Stomach smooth muscle (tissue), 2 donors: Measurements from ENCODE around the gene ZNF827.

Source experiments
- H3K27ac ChIP-seq: one replicate; pipeline ENCODE4 v1.7.0; 2013; ENCODE audit warnings: mild to moderate bottlenecking, low read length, inconsistent platforms
- H3K27me3 ChIP-seq, 2 donors: one replicate each; pipeline ENCODE4 v1.7.0; 2013; ENCODE audit warnings: low read length in 2 of 2; ENCODE audit not compliant: insufficient read depth in 2 of 2, control insufficient read depth in 1 of 2
- H3K36me3 ChIP-seq, 2 donors: one replicate each; pipeline ENCODE4 v1.7.0; 2013; ENCODE audit warnings: low read length in 2 of 2; ENCODE audit not compliant: control insufficient read depth in 2 of 2, insufficient read depth in 2 of 2
- H3K4me1 ChIP-seq: one replicate; pipeline ENCODE4 v1.7.0; 2013; ENCODE audit warnings: low read length; ENCODE audit not compliant: control insufficient read depth, insufficient read depth
- H3K4me3 ChIP-seq, 2 donors: one replicate each; pipeline ENCODE4 v1.7.0; 2013; ENCODE audit warnings: low read length in 2 of 2
- H3K9ac ChIP-seq, 2 donors: one replicate each; pipeline ENCODE4 v1.7.0; 2013; ENCODE audit warnings: low read length in 2 of 2, mild to moderate bottlenecking in 1 of 2
- H3K9me3 ChIP-seq, 2 donors: one replicate each; pipeline ENCODE4 v1.7.0; 2013; ENCODE audit warnings: low read length in 2 of 2; ENCODE audit not compliant: control insufficient read depth in 2 of 2
- donor health status: healthy.
- donor health status: Pancreatic carcinoma.

The ZNF827 gene

GRCh38 chr4:145796346-145796745, 142.3 kb downstream of the ZNF827 start:
- Histone ChIP-seq H3K4me3 (no peak overlapping the region), H3K9ac (no peak overlapping the region), H3K9me3 (no peaks in the 10 kb centered on the region), H3K27ac (no peak overlapping the region), H3K4me1 (no peaks in the 10 kb centered on the region), H3K36me3 (no peaks in the 10 kb centered on the region), H3K27me3 (no peaks in the 10 kb centered on the region)

- Histone ChIP-seq H3K9ac (no peak overlapping the region), H3K27me3 (no peaks in the 10 kb centered on the region), H3K27ac (no peak overlapping the region), H3K4me3 (no peak overlapping the region), H3K9me3 (no peaks in the 10 kb centered on the region), H3K36me3 (no peaks in the 10 kb centered on the region), H3K4me1 (no peaks in the 10 kb centered on the region)
Observed at GRCh38 chr4:145795521-145795920, 143.1 kb downstream of the ZNF827 start.

GRCh38 chr4:145792429-145792828, 146.2 kb downstream of the ZNF827 start:
- H3K36me3 ChIP-seq, result no peaks in the 10 kb centered on the region
- H3K9ac ChIP-seq, result no peak overlapping the region
- no peaks in the 10 kb centered on the region for H3K27me3 ChIP-seq
- H3K4me3 ChIP-seq, result no peak overlapping the region
- no peaks in the 10 kb centered on the region for H3K9me3 ChIP-seq
- H3K27ac ChIP-seq, result no peak overlapping the region
- H3K4me1 ChIP-seq, result no peaks in the 10 kb centered on the region

GRCh38 chr4:145791988-145792387, 146.6 kb downstream of the ZNF827 start:
- no peaks in the 10 kb centered on the region for H3K27me3 ChIP-seq
- no peak overlapping the region for H3K27ac ChIP-seq
- no peaks in the 10 kb centered on the region for H3K36me3 ChIP-seq
- H3K9ac ChIP-seq, result no peak overlapping the region
- no peaks in the 10 kb centered on the region for H3K4me1 ChIP-seq
- H3K4me3 ChIP-seq, result no peak overlapping the region
- no peaks in the 10 kb centered on the region for H3K9me3 ChIP-seq

- Histone ChIP-seq H3K27me3 (no peaks in the 10 kb centered on the region), H3K36me3 (peaks cover 0 to 2% of the 10 kb centered on the region in 2 donors), H3K27ac (no peak overlapping the region), H3K9me3 (peaks cover 0 to 3% of the 10 kb centered on the region in 2 donors), H3K4me1 (no peaks in the 10 kb centered on the region), H3K4me3 (no peak overlapping the region), H3K9ac (no peak overlapping the region)
Observed at GRCh38 chr4:145788755-145789154, 149.9 kb downstream of the ZNF827 start.

- Histone ChIP-seq H3K9me3 (peaks cover 0 to 4% of the 10 kb centered on the region in 2 donors), H3K27ac (no peak overlapping the region), H3K4me3 (no peak overlapping the region), H3K9ac (no peak overlapping the region), H3K27me3 (no peaks in the 10 kb centered on the region), H3K4me1 (no peaks in the 10 kb centered on the region), H3K36me3 (peaks cover 0 to 2% of the 10 kb centered on the region in 2 donors)
Observed at GRCh38 chr4:145786830-145787229, 151.8 kb downstream of the ZNF827 start.

GRCh38 chr4:145786261-145786660, 152.4 kb downstream of the ZNF827 start:
- no peak overlapping the region for H3K27ac ChIP-seq

GRCh38 chr4:145785391-145786008, 153.1 kb downstream of the ZNF827 start:
- no peak overlapping the region for H3K27ac ChIP-seq
- no peaks in the 10 kb centered on the region for H3K27me3 ChIP-seq
- H3K4me1 ChIP-seq, result no peaks in the 10 kb centered on the region
- H3K4me3 ChIP-seq, result no peak overlapping the region
- peaks cover 0 to 4% of the 10 kb centered on the region in 2 donors for H3K9me3 ChIP-seq
- H3K36me3 ChIP-seq, result peaks cover 0 to 2% of the 10 kb centered on the region in 2 donors
- H3K9ac ChIP-seq, result no peak overlapping the region

More at GRCh38 chr4:145786261-145786660, 152.4 kb downstream of the ZNF827 start:
- peaks cover 0 to 4% of the 10 kb centered on the region in 2 donors for H3K9me3 ChIP-seq
- H3K4me3 ChIP-seq, result no peak overlapping the region
- H3K9ac ChIP-seq, result no peak overlapping the region
- H3K27me3 ChIP-seq, result no peaks in the 10 kb centered on the region
- peaks cover 0 to 2% of the 10 kb centered on the region in 2 donors for H3K36me3 ChIP-seq
- no peaks in the 10 kb centered on the region for H3K4me1 ChIP-seq

GRCh38 chr4:145784036-145784435, 154.6 kb downstream of the ZNF827 start:
- Histone ChIP-seq H3K9me3 (peaks cover 0 to 4% of the 10 kb centered on the region in 2 donors), H3K36me3 (peaks cover 2% of the 10 kb centered on the region in 2 donors), H3K27ac (no peak overlapping the region), H3K27me3 (no peaks in the 10 kb centered on the region), H3K4me3 (no peak overlapping the region), H3K4me1 (no peaks in the 10 kb centered on the region), H3K9ac (no peak overlapping the region)

- Histone ChIP-seq H3K27me3 (no peaks in the 10 kb centered on the region), H3K4me1 (no peaks in the 10 kb centered on the region), H3K9ac (no peak overlapping the region), H3K9me3 (peaks cover 0 to 4% of the 10 kb centered on the region in 2 donors), H3K36me3 (peaks cover 2 to 4% of the 10 kb centered on the region in 2 donors), H3K27ac (no peak overlapping the region), H3K4me3 (no peak overlapping the region)
Observed at GRCh38 chr4:145782756-145783155, 155.9 kb downstream of the ZNF827 start.

- no peaks in the 10 kb centered on the region for H3K4me1 ChIP-seq
- H3K9ac ChIP-seq, result no peak overlapping the region
- peaks cover 0 to 4% of the 10 kb centered on the region in 2 donors for H3K9me3 ChIP-seq
- no peak overlapping the region for H3K27ac ChIP-seq
- H3K36me3 ChIP-seq, result peaks cover 2 to 5% of the 10 kb centered on the region in 2 donors
- no peaks in the 10 kb centered on the region for H3K27me3 ChIP-seq
- H3K4me3 ChIP-seq, result no peak overlapping the region
Observed at GRCh38 chr4:145781351-145781750, 157.3 kb downstream of the ZNF827 start.
